ENCODE results near the gene TTLL12.
A peak's percentile ranks its signal among the peaks of the same experiment; 100 is the strongest.

TTLL12 gene

GRCh38 chr22:43186272-43187170 is at the start of gene TTLL12:
TTLL12 (minus strand) TSS chr22:43187134; CDS start chr22:43187069, 65 bp downstream.
- no peak for TF ChIP-seq CTCF (IDR thresholded peaks at IDR 0.05; ENCODE audit: insufficient read depth, low read depth, low read length, missing control alignments)
- peak; percentile 83 for DNase-seq (ENCODE audit: low read depth)
- H3K4me3 ChIP-seq (ENCODE audit: low read depth, low read length) = peak within 1 kb of the TSS; percentile 84

- TF ChIP-seq CTCF (IDR thresholded peaks at IDR 0.05; ENCODE audit: insufficient read depth, low read depth, low read length, missing control alignments) = no peak
- DNase-seq (ENCODE audit: low read depth) = no peak
- H3K4me3 ChIP-seq (ENCODE audit: low read depth, low read length) = no peak overlapping the region
Observed at GRCh38 chr22:43235445-43236409, 48.8 kb upstream of the TTLL12 start.

GRCh38 chr22:43234264-43234988 is 47.5 kb upstream of the TTLL12 start:
- no peak overlapping the region for H3K4me3 ChIP-seq (ENCODE audit: low read depth, low read length)
- no peak for DNase-seq (ENCODE audit: low read depth)
- TF ChIP-seq CTCF (IDR thresholded peaks at IDR 0.05; ENCODE audit: insufficient read depth, low read depth, low read length, missing control alignments) = no peak

GRCh38 chr22:43233529-43233928 is 46.6 kb upstream of the TTLL12 start:
- DNase-seq (ENCODE audit: low read depth) = no peak
- H3K4me3 ChIP-seq (ENCODE audit: low read depth, low read length) = no peak overlapping the region
- TF ChIP-seq CTCF (IDR thresholded peaks at IDR 0.05; ENCODE audit: insufficient read depth, low read depth, low read length, missing control alignments) = no peak

GRCh38 chr22:43232445-43232844 is 45.5 kb upstream of the TTLL12 start:
- H3K4me3 ChIP-seq (ENCODE audit: low read depth, low read length) = no peak overlapping the region
- no peak for TF ChIP-seq CTCF (IDR thresholded peaks at IDR 0.05; ENCODE audit: insufficient read depth, low read depth, low read length, missing control alignments)
- no peak for DNase-seq (ENCODE audit: low read depth)

GRCh38 chr22:43231724-43232034 is 44.7 kb upstream of the TTLL12 start:
- no peak for DNase-seq (ENCODE audit: low read depth)
- TF ChIP-seq CTCF (IDR thresholded peaks at IDR 0.05; ENCODE audit: insufficient read depth, low read depth, low read length, missing control alignments) = no peak
- no peak overlapping the region for H3K4me3 ChIP-seq (ENCODE audit: low read depth, low read length)

Data from GM12865 (cell line).